NCI-H2196 treated with DMSO at 0.1 percent for 48 hours (cell line): ENCODE measurements around the gene OXER1.
A peak's percentile ranks its signal among the peaks of the same experiment; 100 is the strongest.

ENCODE experiments used
- DNase-seq: peaks from one replicate; lab custom pipeline; 2025; ENCODE audit not compliant: unreplicated experiment; lab: John Stamatoyannopoulos, UW

Gene OXER1

GRCh38 chr2:42764096-42764495 is at the start of gene OXER1:
TSS of gene OXER1 (minus strand) at chr2:42764135. CDS start at chr2:42764062, 73 bp downstream.
- no peak for DNase-seq

- no peak for DNase-seq
These were observed 49.1 kb upstream of the OXER1 start for GRCh38 chr2:42812899-42813479.

- DNase-seq, result no peak
These were observed 47.3 kb upstream of the OXER1 start for GRCh38 chr2:42810971-42811811.

GRCh38 chr2:42810121-42810970 is 46.4 kb upstream of the OXER1 start:
- peak; percentile 81 for DNase-seq

- DNase-seq, result peak; percentile 81
These were observed 45.8 kb upstream of the OXER1 start for GRCh38 chr2:42809819-42810120.

- DNase-seq, result peak; percentile 5
These were observed 45.3 kb upstream of the OXER1 start for GRCh38 chr2:42809131-42809818.

- no peak for DNase-seq
These were observed 44.4 kb upstream of the OXER1 start for GRCh38 chr2:42808301-42808700.

GRCh38 chr2:42806786-42807185 is 42.9 kb upstream of the OXER1 start:
- DNase-seq, result no peak

- no peak for DNase-seq
These were observed 41.0 kb upstream of the OXER1 start for GRCh38 chr2:42804891-42805290.

- DNase-seq, result no peak
These were observed 40.4 kb upstream of the OXER1 start for GRCh38 chr2:42804338-42804737.

- DNase-seq, result no peak
These were observed 38.2 kb upstream of the OXER1 start for GRCh38 chr2:42802150-42802549.

- no peak for DNase-seq
These were observed 37.4 kb upstream of the OXER1 start for GRCh38 chr2:42801381-42801780.

GRCh38 chr2:42800981-42801380 is 37.0 kb upstream of the OXER1 start:
- DNase-seq, result no peak

GRCh38 chr2:42800461-42800962 is 36.6 kb upstream of the OXER1 start:
- no peak for DNase-seq

GRCh38 chr2:42799881-42800280 is 35.9 kb upstream of the OXER1 start:
- no peak for DNase-seq

GRCh38 chr2:42797281-42797680 is 33.3 kb upstream of the OXER1 start:
- DNase-seq, result no peak

GRCh38 chr2:42796427-42797248 is 32.7 kb upstream of the OXER1 start:
- no peak for DNase-seq

GRCh38 chr2:42795841-42796301 is 31.9 kb upstream of the OXER1 start:
- no peak for DNase-seq

GRCh38 chr2:42795275-42795674 is 31.3 kb upstream of the OXER1 start:
- DNase-seq, result no peak
